BE2C (cell line): ENCODE data around the gene OLIG2.

Source experiments
- DNase-seq: peaks from one replicate; pipeline ENCODE4 v3.0.0-alpha.2; 2020
- H3K27me3 ChIP-seq: fragments of 250-450 bp; sonication (Bioruptor Pico); 2 replicates; pipeline ENCODE4 v1.5.1; 2020; ENCODE audit warnings: mild to moderate bottlenecking
- H3K36me3 ChIP-seq: fragments of 250-450 bp; sonication (Bioruptor Pico); 2 replicates; pipeline ENCODE4 v1.5.1; 2020; ENCODE audit warnings: mild to moderate bottlenecking
- H3K4me1 ChIP-seq: fragments of 250-450 bp; sonication (Bioruptor Pico); 2 replicates; pipeline ENCODE4 v1.5.1; 2020
- H3K4me3 ChIP-seq: 2 replicates; pipeline ENCODE4 v1.5.1; 2011; ENCODE audit warnings: low read depth, low read length
- H3K9me3 ChIP-seq: fragments of 250-450 bp; sonication (Bioruptor Pico); 2 replicates; pipeline ENCODE4 v1.5.1; 2020
- TF ChIP-seq, protein P1 (sequence below): IDR thresholded peaks from 2 replicates; pipeline ENCODE4 v1.5.1; 2012; ENCODE audit warnings: mild to moderate bottlenecking, low read depth, low read length

Gene OLIG2

DNA sequence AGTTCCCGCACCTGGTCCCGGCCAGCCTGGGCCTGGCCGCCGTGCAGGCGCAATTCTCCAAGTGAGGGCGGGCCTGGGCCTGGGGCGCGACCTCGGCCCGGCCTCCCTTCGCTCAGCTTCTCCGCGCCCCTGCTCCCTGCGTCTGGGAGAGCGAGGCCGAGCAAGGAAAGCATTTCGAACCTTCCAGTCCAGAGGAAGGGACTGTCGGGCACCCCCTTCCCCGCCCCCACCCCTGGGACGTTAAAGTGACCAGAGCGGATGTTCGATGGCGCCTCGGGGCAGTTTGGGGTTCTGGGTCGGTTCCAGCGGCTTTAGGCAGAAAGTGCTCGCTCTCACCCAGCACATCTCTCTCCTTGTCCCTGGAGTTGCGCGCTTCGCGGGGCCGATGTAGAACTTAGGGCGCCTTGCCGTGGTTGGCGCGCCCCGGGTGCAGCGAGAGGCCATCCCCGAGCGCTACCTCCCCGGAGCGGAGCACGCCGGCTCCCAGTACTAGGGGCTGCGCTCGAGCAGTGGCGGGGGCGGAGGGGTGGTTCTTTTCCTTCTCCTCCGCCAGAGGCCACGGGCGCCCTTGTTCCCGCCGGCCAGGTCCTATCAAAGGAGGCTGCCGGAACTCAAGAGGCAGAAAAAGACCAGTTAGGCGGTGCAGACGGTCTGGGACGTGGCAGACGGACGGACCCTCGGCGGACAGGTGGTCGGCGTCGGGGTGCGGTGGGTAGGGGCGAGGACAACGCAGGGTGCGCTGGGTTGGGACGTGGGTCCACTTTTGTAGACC is 45.4 kb downstream of the OLIG2 start:
- no peak overlapping the region for H3K4me3 ChIP-seq
- no peak for DNase-seq
- H3K27me3 ChIP-seq = peaks cover 77% of the 10 kb centered on the region

DNA sequence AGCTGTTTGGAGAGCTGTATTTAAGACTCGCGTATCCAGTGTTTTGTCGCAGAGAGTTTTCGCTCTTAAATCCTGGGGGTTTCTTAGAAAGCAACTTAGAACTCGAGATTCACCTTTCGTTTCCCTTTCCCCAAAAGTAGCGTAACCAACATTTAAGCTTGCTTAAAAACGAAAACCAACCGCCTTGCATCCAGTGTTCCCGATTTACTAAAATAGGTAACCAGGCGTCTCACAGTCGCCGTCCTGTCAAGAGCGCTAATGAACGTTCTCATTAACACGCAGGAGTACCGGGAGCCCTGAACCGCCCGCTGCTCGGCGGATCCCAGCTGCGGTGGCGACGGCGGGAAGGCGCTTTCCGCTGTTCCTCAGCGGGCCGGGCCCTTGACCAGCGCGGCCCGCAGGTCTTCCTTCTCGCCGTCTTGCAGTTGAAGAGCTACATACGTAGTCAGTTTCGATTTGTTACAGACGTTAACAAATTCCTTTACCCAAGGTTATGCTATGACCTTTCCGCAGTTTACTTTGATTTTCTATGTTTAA is 46.1 kb downstream of the OLIG2 start:
- DNase-seq = no peak
- no peaks in the 10 kb centered on the region for H3K36me3 ChIP-seq
- no peaks in the 10 kb centered on the region for H3K4me1 ChIP-seq
- peaks cover 3% of the 10 kb centered on the region; the same call in 1 of the 2 replicates for H3K9me3 ChIP-seq
- H3K4me3 ChIP-seq = no peak overlapping the region
- H3K27me3 ChIP-seq = peaks cover 77% of the 10 kb centered on the region
- TF ChIP-seq, protein P1, sequence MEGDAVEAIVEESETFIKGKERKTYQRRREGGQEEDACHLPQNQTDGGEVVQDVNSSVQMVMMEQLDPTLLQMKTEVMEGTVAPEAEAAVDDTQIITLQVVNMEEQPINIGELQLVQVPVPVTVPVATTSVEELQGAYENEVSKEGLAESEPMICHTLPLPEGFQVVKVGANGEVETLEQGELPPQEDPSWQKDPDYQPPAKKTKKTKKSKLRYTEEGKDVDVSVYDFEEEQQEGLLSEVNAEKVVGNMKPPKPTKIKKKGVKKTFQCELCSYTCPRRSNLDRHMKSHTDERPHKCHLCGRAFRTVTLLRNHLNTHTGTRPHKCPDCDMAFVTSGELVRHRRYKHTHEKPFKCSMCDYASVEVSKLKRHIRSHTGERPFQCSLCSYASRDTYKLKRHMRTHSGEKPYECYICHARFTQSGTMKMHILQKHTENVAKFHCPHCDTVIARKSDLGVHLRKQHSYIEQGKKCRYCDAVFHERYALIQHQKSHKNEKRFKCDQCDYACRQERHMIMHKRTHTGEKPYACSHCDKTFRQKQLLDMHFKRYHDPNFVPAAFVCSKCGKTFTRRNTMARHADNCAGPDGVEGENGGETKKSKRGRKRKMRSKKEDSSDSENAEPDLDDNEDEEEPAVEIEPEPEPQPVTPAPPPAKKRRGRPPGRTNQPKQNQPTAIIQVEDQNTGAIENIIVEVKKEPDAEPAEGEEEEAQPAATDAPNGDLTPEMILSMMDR = no peak

More for the DNA sequence above, 45.4 kb downstream of the OLIG2 start:
- Histone ChIP-seq H3K36me3 (no peaks in the 10 kb centered on the region), H3K4me1 (no peaks in the 10 kb centered on the region), H3K9me3 (peaks cover 3% of the 10 kb centered on the region; the same call in 1 of the 2 replicates)
- TF ChIP-seq, protein P1 = no peak

DNA sequence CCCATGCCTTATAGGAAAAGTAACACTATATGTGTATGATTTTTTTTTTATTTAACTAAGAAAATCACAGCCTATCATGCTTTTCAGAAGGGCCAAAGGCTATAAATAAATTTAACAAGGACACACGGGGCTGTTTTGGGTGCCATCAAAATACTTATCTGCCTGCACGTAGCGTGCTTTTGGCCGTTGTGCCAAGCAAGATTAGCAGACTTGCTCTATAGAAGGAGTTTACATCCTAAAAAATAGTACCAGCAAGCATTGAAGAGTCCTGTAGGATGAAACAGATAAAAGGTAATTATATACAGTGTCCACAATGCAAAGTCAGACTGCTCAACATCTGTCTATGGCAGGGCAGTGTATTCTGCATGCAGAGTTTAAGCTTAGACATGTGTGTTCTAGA is 47.9 kb downstream of the OLIG2 start:
- TF ChIP-seq, protein P1 = no peak
- no peak for DNase-seq
- Histone ChIP-seq H3K9me3 (peaks cover 3% of the 10 kb centered on the region; the same call in 1 of the 2 replicates), H3K4me3 (no peak overlapping the region), H3K4me1 (no peaks in the 10 kb centered on the region), H3K27me3 (peaks cover 79% of the 10 kb centered on the region), H3K36me3 (no peaks in the 10 kb centered on the region)

DNA sequence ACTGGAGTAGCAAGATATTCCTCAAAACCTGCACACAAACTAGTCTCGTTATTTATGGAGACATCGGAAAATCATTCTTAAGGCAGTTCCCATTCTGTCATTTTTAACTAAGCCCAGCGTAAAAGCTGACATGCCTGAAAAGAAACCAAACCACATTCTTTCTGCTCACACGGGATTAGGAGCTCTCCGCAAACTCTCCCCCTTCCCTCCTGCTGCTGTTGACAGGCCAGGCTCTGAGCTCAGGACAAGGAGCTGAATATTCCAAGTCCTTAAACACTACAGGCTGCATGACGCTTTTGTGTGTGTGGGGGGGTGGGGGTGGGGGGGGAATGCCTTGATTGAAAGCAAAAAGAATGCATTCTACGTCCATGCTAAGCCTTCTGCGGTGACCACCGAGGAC is 49.4 kb downstream of the OLIG2 start:
- TF ChIP-seq, protein P1 = no peak
- DNase-seq = no peak
- Histone ChIP-seq H3K4me3 (no peak overlapping the region), H3K27me3 (peaks cover 75% of the 10 kb centered on the region), H3K9me3 (no peaks in the 10 kb centered on the region), H3K4me1 (no peaks in the 10 kb centered on the region), H3K36me3 (no peaks in the 10 kb centered on the region)

DNA sequence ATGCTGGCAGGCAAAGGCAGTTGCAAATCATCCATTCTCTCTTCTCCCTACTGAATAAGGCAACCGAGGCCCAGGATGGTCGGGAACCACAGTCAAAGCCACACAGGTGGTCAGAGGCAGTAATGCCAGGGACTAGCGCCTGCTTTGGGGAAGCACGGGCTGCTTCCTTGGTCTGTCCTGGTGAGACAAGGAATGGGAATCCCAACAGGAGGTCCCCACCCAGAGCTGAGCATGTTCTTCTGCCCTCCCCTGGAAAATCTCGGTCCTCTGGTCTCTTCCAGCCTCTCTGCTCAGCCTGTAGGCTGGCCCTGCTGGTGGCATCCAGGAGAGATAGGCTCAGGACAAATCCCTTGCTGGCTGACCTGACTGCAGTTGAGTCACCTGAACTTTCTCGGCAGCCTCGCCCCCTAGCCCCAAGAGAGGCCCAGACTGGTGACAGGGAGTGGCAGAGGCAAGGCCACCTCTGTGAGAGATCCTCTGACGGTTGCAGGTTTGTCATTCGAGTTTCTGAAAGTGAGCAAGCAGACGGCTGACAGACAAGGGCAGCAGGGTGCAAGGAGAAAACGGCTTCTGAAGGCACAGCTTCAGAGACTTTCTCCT is 50.0 kb downstream of the OLIG2 start:
- Histone ChIP-seq H3K4me1 (no peaks in the 10 kb centered on the region), H3K27me3 (peaks cover 69% of the 10 kb centered on the region), H3K4me3 (no peak overlapping the region), H3K9me3 (no peaks in the 10 kb centered on the region), H3K36me3 (no peaks in the 10 kb centered on the region)
- TF ChIP-seq, protein P1 = no peak
- no peak for DNase-seq
